PC-9 (cell line): Measurements from ENCODE around the gene ADGRE1. TPM values are rescaled to one million over a fixed set of nuclear protein-coding genes. Genes with fewer than 3 reads are reported as not detected.

Experiments used
- BruUV-seq: library from RNA; stranded (reverse); fragments of 400-500 nt; replicated peaks from 2 replicates; lab custom pipeline; 2021; lab: Mats Ljungman, UMichigan
- CTCF ChIA-PET: fragments of 300-600 bp; sonication (Branson Sonifier 250); formaldehyde crosslinking; loops from one replicate; lab custom pipeline; 2022; ENCODE audit warnings: antibody characterized with exemption; lab: Charles Lee
- POLR2A ChIA-PET: fragments of 300-600 bp; sonication (Branson Sonifier 250); formaldehyde crosslinking; loops from one replicate; lab custom pipeline; 2022; ENCODE audit warnings: antibody characterized with exemption; ENCODE audit not compliant: unreplicated experiment; lab: Charles Lee
- DNase-seq, 2 experiments: peaks; one replicate each; pipeline versions ENCODE4 v3.0.0 to v3.0.0-alpha.2; 2015 to 2022; ENCODE audit warnings: mixed read lengths in 1 of 2
- H2AFZ ChIP-seq: fragments of 200-600 bp; sonication (generic); 2 replicates; pipeline ENCODE4 v1.8.1; 2017; ENCODE audit warnings: antibody characterized with exemption
- H3F3A ChIP-seq: fragments of 200-600 bp; sonication (generic); 2 replicates; pipeline ENCODE4 v1.8.1; 2017; ENCODE audit warnings: antibody characterized with exemption, mild to moderate bottlenecking, low read depth; ENCODE audit not compliant: insufficient read depth
- H3K27ac ChIP-seq: fragments of 200-600 bp; sonication (generic); 2 replicates; pipeline ENCODE4 v1.6.1; 2016; ENCODE audit warnings: mixed run types
- H3K27me3 ChIP-seq: fragments of 200-600 bp; sonication (generic); 2 replicates; pipeline ENCODE4 v1.6.1; 2016; ENCODE audit warnings: low read depth, mixed run types; ENCODE audit not compliant: insufficient read depth
- H3K36me3 ChIP-seq: fragments of 200-600 bp; sonication (generic); 2 replicates; pipeline ENCODE4 v1.6.1; 2016; ENCODE audit warnings: low read depth, mixed run types
- H3K4me1 ChIP-seq: fragments of 200-600 bp; sonication (generic); replicated peaks from 2 replicates; pipeline ENCODE4 v1.6.1; 2016; ENCODE audit warnings: mixed run types; ENCODE audit not compliant: insufficient read depth
- H3K4me2 ChIP-seq: fragments of 200-600 bp; sonication (generic); 2 replicates; pipeline ENCODE4 v1.6.1; 2017; ENCODE audit warnings: mixed run types
- H3K4me3 ChIP-seq: fragments of 200-600 bp; sonication (generic); 2 replicates; pipeline ENCODE4 v1.6.1; 2016; ENCODE audit warnings: mixed run types
- H3K79me2 ChIP-seq: fragments of 200-600 bp; sonication (generic); 2 replicates; pipeline ENCODE4 v1.6.1; 2017; ENCODE audit warnings: low read depth, mixed run types
- H3K9me2 ChIP-seq: fragments of 200-600 bp; sonication (generic); 2 replicates; pipeline ENCODE4 v1.8.1; 2017; ENCODE audit warnings: mild to moderate bottlenecking; ENCODE audit not compliant: insufficient read depth
- H3K9me3 ChIP-seq: fragments of 200-600 bp; sonication (generic); 2 replicates; pipeline ENCODE4 v1.8.1; 2016; ENCODE audit warnings: low read depth; ENCODE audit not compliant: insufficient read depth
- H4K20me1 ChIP-seq: fragments of 200-600 bp; sonication (generic); 2 replicates; pipeline ENCODE4 v1.8.1; 2017; ENCODE audit not compliant: insufficient read depth
- CTCF ChIP-seq: fragments of 200-600 bp; sonication (generic); conservative IDR thresholded peaks from 2 replicates; pipeline ENCODE4 v1.6.1; 2017; ENCODE audit warnings: mixed run types, antibody characterized with exemption, mild to moderate bottlenecking, moderate library complexity
- EZH2 ChIP-seq: fragments of 200-600 bp; sonication (generic); IDR thresholded peaks from 2 replicates; pipeline ENCODE4 v1.8.0; 2017; ENCODE audit warnings: antibody characterized with exemption, low read depth
- intact Hi-C: fragments of 100-400 bp; cut with micrococcal nuclease; formaldehyde crosslinking; loops from one replicate; pipeline ENCODE4 v1.10.0; 2022; ENCODE audit not compliant: unreplicated experiment
- total RNA-seq: library from RNA; stranded (reverse); gene quantifications from 2 replicates; pipeline ENCODE4 v1.2.3, GENCODE V29; 2021

Gene ADGRE1
- total RNA-seq, 1 experiment from 2014 or later = not detected

- CTCF ChIA-PET = no interaction called here
- Histone ChIP-seq H3K79me2 (no peaks in the 10 kb centered on the region), H3F3A (no peaks in the 10 kb centered on the region), H3K4me2 (no peak overlapping the region), H3K36me3 (no peaks in the 10 kb centered on the region), H2AFZ (no peak overlapping the region), H3K4me1 (no peaks in the 10 kb centered on the region), H3K27ac (no peak overlapping the region), H4K20me1 (no peaks in the 10 kb centered on the region), H3K9me2 (no peaks in the 10 kb centered on the region), H3K4me3 (no peak overlapping the region), H3K9me3 (no peaks in the 10 kb centered on the region), H3K27me3 (no peaks in the 10 kb centered on the region)
- intact Hi-C loops = no loop called here
- no peak for DNase-seq
- no TSS peak for BruUV-seq
- TF ChIP-seq EZH2 (no peak), CTCF (no peak)
- POLR2A ChIA-PET = no interaction called here
Measured at GRCh38 chr19:6853868-6854267, 33.5 kb upstream of the ADGRE1 start.

- ChIA-PET POLR2A (no interaction called here), CTCF (no interaction called here)
- Histone ChIP-seq H3K4me1 (no peaks in the 10 kb centered on the region), H3K9me3 (no peaks in the 10 kb centered on the region), H3K27me3 (no peaks in the 10 kb centered on the region), H3K27ac (no peak overlapping the region), H3K79me2 (no peaks in the 10 kb centered on the region), H3K4me2 (no peak overlapping the region), H3K36me3 (no peaks in the 10 kb centered on the region), H2AFZ (no peak overlapping the region), H3K9me2 (no peaks in the 10 kb centered on the region), H3F3A (no peaks in the 10 kb centered on the region), H4K20me1 (no peaks in the 10 kb centered on the region), H3K4me3 (no peak overlapping the region)
- BruUV-seq = no TSS peak
- DNase-seq = no peak
- TF ChIP-seq CTCF = no peak
- no peak for TF ChIP-seq EZH2
- intact Hi-C loops = no loop called here
Measured at GRCh38 chr19:6854758-6855157, 32.6 kb upstream of the ADGRE1 start.

GRCh38 chr19:6856749-6857372 lies 30.5 kb upstream of the ADGRE1 start:
- BruUV-seq = no TSS peak
- CTCF ChIA-PET = no interaction called here
- no peak overlapping the region for H2AFZ ChIP-seq

More at GRCh38 chr19:6856749-6857372, 30.5 kb upstream of the ADGRE1 start:
- Histone ChIP-seq H3K4me2 (no peak overlapping the region), H3K79me2 (no peaks in the 10 kb centered on the region), H3K27me3 (no peaks in the 10 kb centered on the region), H3F3A (peaks cover 1% of the 10 kb centered on the region), H3K9me3 (no peaks in the 10 kb centered on the region), H3K4me3 (no peak overlapping the region), H3K27ac (no peak overlapping the region), H4K20me1 (no peaks in the 10 kb centered on the region), H3K36me3 (no peaks in the 10 kb centered on the region), H3K4me1 (peaks cover 8% of the 10 kb centered on the region), H3K9me2 (no peaks in the 10 kb centered on the region)
- POLR2A ChIA-PET = no interaction called here
- no peak for TF ChIP-seq CTCF
- TF ChIP-seq EZH2 = no peak
- intact Hi-C loops = no loop called here
- no peak for DNase-seq
